MG63 (cell line): ENCODE results near the gene INPP5B. TPM values are rescaled to one million over a fixed set of nuclear protein-coding genes. Genes with fewer than 3 reads are reported as not detected.

Experiments used
- total RNA-seq: library from RNA; depleted of rRNA; stranded (reverse); fragments of >200 nt; shearing (Covaris generic); gene quantifications from 2 replicates; pipeline ENCODE4 v1.2.3, GENCODE V29; 2014; ENCODE audit warnings: low replicate concordance; rRNA removed

Gene INPP5B
- total RNA-seq, 1 experiment from 2014 or later: 19.2 TPM

Other genes with a start within 250 kb of the INPP5B start
- gene EPHA10, start 181.9 kb downstream of the INPP5B start, total RNA-seq: not detected in 2 replicates
- 8.8 and 15.0 TPM in 2 replicates for gene MANEAL, start 153.2 kb downstream of the INPP5B start, total RNA-seq
- 22.3 and 68.2 TPM in 2 replicates for gene C1orf122, start 139.3 kb downstream of the INPP5B start, total RNA-seq
- 34.7 and 37.8 TPM in 2 replicates for gene YRDC, start 138.8 kb downstream of the INPP5B start, total RNA-seq
- 2.2 and 2.5 TPM in 2 replicates for gene MTF1, start 87.5 kb downstream of the INPP5B start, total RNA-seq
- 91.1 and 159 TPM in 2 replicates for gene SF3A3, start 43.0 kb upstream of the INPP5B start, total RNA-seq
- 13.7 and 26.0 TPM in 2 replicates for gene FHL3, start 58.5 kb upstream of the INPP5B start, total RNA-seq
- 101 and 200 TPM in 2 replicates for gene UTP11, start 65.7 kb upstream of the INPP5B start, total RNA-seq
- gene POU3F1, start 99.7 kb upstream of the INPP5B start, total RNA-seq: not detected in 2 replicates